Measurements from ENCODE around the gene LATS1.

DNA sequence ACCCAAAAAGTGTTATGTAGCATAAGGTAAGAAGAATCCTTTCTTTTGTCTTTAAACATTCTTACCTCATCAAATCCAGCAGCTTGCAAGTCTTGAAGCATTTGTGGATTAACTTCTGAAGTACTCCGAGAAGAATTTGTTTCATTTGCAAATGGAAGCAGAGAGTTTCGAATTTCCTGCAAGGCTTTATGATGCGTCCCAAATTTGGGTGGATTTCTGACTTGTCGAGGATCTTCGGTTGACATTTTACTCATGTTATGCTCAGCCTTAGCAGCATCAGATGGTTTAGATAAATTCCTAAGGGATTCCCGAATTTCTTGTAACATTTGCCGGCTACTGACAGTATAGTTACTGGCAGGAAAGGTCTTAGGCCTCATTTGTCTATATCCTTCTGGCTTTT lies 16.2 kb downstream of the LATS1 start:
- TF ChIP-seq, protein P1, sequence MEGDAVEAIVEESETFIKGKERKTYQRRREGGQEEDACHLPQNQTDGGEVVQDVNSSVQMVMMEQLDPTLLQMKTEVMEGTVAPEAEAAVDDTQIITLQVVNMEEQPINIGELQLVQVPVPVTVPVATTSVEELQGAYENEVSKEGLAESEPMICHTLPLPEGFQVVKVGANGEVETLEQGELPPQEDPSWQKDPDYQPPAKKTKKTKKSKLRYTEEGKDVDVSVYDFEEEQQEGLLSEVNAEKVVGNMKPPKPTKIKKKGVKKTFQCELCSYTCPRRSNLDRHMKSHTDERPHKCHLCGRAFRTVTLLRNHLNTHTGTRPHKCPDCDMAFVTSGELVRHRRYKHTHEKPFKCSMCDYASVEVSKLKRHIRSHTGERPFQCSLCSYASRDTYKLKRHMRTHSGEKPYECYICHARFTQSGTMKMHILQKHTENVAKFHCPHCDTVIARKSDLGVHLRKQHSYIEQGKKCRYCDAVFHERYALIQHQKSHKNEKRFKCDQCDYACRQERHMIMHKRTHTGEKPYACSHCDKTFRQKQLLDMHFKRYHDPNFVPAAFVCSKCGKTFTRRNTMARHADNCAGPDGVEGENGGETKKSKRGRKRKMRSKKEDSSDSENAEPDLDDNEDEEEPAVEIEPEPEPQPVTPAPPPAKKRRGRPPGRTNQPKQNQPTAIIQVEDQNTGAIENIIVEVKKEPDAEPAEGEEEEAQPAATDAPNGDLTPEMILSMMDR (IDR thresholded peaks at IDR 0.05), result no peak
- TF ChIP-seq POLR2A (IDR thresholded peaks at IDR 0.05), result no peak
- no peak for TF ChIP-seq EP300 (IDR thresholded peaks at IDR 0.05)
